HG02571 (cell line): ENCODE data around the gene PTTG2.
"Not testable (repeated sequence)": the region's sequence is repeated elsewhere in the genome, so short reads cannot be mapped to it uniquely, and the experiment has no call there.

Source experiments
- ATAC-seq: cut with Tn5 transposase; IDR thresholded peaks from one replicate; pipeline ENCODE4 v1.9.1; 2021; ENCODE audit warnings: mild to moderate bottlenecking, moderate library complexity; ENCODE audit not compliant: unreplicated experiment

Gene PTTG2

DNA sequence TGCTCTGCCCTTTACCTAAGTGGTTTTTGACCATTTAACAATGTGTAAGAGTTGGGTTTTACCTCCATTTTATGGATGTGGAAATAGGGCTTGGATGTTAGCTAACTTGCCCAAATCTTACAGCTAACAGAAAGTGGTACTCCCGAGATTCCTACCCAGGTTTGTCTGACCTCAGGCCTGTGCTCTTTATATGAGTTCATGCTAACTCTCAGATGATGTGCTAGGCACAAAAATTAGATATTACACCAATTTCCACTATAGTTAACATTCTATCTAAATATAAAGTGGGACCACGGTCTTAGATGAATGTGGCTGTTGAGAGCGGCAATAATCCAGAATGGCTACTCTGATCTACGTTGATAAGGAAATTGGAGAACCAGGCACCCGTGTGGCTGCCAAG lies at the start of gene PTTG2:
Gene PTTG2, plus strand, starts transcription at position 301 of the 400 bp plus-strand sequence. Its CDS starts 37 bp downstream, at position 338.
- ATAC-seq, result no peak

- no peak for ATAC-seq
Observed at GRCh38 chr4:37914539-37914938, 45.7 kb upstream of the PTTG2 start.

- no peak for ATAC-seq
Observed at GRCh38 chr4:37917388-37917787, 42.8 kb upstream of the PTTG2 start.

- no peak for ATAC-seq
Observed at GRCh38 chr4:37918653-37919052, 41.5 kb upstream of the PTTG2 start.

- no peak for ATAC-seq
Observed at GRCh38 chr4:37922328-37922727, 37.9 kb upstream of the PTTG2 start.

- not testable (repeated sequence) for ATAC-seq
Observed at GRCh38 chr4:37923089-37923488, 37.1 kb upstream of the PTTG2 start.

- ATAC-seq, result no peak
Observed at GRCh38 chr4:37924946-37925345, 35.3 kb upstream of the PTTG2 start.

DNA sequence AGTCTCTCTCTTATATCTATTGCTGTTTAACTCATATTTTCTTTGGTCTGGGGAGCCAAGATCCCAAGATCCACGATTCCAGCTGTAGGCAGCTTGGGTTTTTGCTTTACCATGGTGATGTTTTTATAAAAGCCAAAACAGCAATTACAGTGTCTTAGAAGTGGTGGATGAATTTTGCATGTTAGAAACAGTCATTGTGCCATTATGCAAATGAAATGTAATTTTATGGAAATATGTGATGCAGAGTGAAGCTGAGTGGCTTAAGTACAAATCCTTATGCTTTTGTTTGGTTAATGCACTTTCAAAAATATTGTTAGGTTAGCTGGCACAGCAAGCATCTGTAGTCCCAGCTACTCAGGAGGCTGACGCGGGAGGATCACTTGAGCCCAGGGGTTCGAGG lies 32.8 kb upstream of the PTTG2 start:
- ATAC-seq, result no peak

DNA sequence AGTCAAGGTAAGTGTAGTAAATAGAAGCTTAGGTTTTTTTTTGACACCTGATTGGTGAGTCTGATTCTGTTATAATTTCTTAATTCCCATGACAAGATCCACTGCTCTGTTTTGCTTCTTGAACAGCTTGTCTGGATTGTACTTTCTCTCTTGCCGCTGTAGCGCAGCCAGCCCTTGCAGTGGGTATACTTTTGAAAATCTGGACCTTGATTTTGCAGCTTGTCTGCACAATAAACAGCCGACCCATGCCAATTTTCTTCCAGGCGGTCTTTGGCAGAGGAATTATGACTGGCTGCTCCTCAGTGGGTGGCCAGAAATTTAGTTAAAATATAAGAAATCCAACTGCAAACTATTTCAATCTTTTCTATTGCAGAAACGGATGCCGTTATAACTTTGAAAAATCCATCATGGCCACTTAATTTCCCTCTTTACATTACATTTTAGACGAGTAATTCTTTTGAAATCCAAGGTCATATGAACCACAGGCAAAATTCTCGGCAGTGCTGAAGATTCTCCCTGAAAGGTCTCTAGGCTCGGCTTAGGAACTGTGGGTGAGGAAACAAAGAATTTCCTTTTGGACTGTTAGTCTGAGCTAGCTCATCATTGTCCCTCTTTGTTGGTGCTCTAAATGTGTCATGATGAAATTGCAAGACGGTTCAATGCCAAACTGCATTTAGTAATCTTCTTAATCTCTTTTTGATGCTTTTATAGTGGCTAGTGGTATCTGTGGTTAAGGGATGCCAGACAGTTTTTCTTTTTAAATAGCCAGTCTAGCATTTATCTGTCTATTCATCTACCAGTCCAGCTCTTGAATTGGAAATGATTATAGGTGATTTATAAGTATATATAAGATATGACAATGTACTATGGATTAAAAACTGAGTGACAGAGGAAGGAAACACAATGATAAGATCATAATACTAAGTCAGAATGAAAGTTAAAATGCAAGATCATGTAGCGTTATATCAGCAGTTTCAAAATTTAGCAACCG lies 31.5 kb upstream of the PTTG2 start:
- no peak for ATAC-seq

- no peak for ATAC-seq
Observed at GRCh38 chr4:37934096-37934495, 26.1 kb upstream of the PTTG2 start.

DNA sequence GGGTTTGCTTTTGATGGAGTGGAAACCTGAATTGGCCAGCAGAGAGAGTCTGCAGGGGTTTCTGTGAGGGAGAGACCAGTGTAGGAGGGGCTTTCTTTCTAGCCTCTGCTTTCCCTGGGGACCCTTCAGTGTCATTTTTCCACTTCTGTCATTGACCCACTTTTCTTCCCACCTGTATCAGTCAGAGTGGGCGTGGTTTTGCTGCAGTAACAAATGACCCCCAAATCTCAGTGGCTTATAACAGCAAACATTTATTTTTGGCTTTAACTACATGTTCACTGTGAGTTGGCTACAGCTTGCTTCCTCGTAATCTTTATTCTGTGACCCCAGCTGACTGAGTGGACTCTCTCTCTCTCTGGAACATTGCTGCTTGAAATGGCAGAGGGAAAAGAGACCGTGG lies 25.6 kb upstream of the PTTG2 start:
- ATAC-seq, result no peak

DNA sequence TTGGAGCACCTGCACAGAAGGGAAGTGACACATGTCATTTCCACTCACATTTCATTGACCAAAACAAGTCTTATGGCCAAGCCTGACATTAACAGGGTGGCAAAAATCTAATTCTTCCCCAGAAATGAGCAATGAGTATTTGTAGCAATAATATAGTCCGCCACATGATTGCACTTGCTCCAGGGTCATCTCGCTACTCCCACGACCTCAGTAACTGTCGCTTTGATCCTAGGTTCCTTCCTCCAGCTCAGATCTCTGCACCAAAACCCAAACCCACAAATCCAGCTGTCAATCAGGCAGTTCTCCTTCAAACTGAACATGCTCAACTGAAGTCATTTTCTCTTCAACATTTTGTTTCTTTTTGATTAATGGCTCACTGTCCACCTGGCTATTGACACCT lies 25.2 kb upstream of the PTTG2 start:
- ATAC-seq, result no peak

DNA sequence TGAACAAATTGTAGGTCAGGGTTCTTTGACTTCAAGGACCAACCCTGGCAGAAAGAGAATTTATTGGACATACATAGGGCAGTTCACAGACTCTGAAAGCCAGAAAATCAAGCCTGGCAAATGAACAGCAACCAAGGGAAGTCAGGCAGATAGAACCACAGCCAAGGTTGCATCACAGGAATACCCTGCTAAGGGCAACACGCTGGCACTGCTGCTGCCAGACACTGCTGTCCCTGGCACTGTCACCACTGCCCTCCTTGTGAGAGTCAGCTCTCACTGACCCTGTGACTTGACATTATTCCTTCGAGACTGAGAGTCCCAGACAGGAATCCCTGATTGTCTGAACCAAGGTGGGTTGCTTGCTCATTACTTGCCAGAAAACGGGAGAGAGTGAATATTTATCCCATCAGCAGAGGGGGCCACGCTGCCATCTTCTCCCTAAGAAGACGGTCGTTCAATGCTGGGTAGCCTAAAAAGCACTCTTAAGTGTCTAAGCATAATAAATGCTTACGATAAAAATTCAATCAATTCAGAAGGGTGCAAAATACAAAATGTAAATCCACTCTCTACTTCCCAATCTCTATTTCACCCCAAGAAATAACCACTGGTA lies 23.2 kb upstream of the PTTG2 start:
- ATAC-seq, result no peak

DNA sequence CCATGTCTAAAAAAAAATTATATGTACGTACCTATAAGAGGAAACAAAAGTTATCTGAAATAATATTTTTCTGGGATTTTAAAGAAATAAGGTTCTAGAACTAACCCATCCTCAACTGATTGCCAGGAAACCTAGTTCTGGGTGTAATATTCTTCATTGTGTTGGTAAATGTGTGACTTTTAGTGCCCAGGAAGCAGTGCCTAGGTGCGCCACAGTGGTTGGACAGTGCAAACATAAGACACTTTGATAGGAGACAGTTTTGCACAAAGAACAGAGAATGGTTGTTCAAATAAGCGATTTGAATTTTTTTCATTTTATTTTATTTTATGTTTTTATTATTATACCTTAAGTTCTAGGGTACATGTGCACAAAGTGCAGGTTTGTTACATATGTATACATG lies 22.0 kb upstream of the PTTG2 start:
- no peak for ATAC-seq

- no peak for ATAC-seq
Observed at GRCh38 chr4:37946503-37947179, 13.6 kb upstream of the PTTG2 start.

- no peak for ATAC-seq
Observed at GRCh38 chr4:37948542-37948941, 11.7 kb upstream of the PTTG2 start.

GRCh38 chr4:37949636-37950426 lies 10.4 kb upstream of the PTTG2 start:
- no peak for ATAC-seq

DNA sequence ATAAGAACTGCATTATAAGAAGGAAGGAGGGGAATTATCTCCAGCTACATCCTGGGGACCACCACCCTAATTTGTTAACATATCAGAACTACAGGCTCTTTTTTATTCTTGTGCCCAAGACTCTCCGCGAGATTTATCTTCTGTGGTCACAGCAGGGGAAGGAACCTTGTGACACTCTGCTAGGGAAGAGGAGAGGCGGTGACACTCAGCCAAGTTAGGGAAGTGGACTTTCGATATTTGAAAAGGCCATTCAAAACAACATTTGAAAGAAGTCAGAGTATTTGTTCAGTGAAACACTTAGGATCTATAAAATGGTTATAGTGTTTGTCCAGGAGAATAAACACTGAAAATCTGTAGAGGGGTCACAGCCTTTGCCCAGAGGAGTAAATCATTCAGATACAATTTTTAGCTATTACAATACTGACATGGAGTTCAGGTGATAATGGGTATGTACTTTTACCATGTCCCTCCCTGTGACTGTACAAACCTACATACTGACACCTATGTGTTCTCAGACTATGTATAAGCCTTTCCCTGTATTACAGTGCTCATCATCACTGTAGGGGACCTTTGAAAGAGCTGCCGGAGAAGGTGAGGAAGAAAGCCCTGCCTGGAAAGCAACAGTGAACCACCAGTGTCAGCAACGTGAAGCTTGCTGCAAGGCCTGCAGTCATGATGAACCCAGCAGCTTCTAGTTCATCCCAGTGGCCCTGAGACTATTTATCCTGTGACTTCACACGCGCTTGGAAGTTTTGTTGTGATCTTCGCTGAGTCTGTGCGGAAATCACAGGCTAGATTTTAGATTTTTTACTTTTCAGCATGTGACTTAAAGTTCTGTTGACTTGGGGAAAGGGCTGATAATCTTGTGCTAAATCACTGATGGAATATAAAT lies 8.5 kb upstream of the PTTG2 start:
- no peak for ATAC-seq

DNA sequence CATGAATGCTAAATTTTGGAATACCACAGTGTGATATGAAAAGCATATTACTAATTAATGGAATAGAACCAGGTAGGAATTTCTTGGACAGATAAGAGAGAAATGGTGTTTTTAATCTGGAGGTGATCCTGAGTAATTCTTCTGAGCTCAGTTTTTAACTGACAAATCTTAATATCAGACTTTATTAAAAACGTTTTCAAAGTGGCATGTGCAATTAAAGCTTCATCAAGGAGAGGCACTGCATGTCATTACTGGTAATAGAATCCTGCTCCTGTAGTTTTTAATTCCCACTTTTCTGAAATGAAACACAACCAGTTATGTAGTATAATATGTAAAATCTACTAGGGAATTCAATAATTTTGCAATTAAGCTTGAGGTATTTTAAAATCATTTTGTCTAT lies 7.0 kb upstream of the PTTG2 start:
- no peak for ATAC-seq
